Lung (tissue), 12 donors: ENCODE data around the gene XRCC5. TPM values are rescaled to one million over a fixed set of nuclear protein-coding genes. Genes with fewer than 3 reads are reported as not detected.

ENCODE experiments used
- ATAC-seq: fragments of 200-7000 bp; cut with Tn5 transposase; one replicate; pipeline ENCODE4 v1.9.1; 2020; ENCODE audit warnings: moderate number of reproducible peaks; ENCODE audit not compliant: insufficient read depth, low FRiP score
- DNase-seq, 3 donors: peaks; one replicate each; pipeline ENCODE4 v3.0.0-alpha.2; 2013 to 2017
- H3K27ac ChIP-seq, 2 donors: one replicate each; pipeline ENCODE4 v1.5.1; 2013; ENCODE audit warnings: mild to moderate bottlenecking in 2 of 2, moderate library complexity in 2 of 2, control low read depth in 1 of 2, inconsistent platforms in 1 of 2, low read depth in 1 of 2, low read length in 1 of 2
- H3K27me3 ChIP-seq, 3 donors: one replicate each; pipeline ENCODE4 v1.5.1; 2013; ENCODE audit warnings: low read length in 2 of 3; ENCODE audit not compliant: control insufficient read depth in 3 of 3, insufficient read depth in 3 of 3
- H3K36me3 ChIP-seq, 4 donors: one replicate each; pipeline ENCODE4 v1.5.1; 2013; ENCODE audit warnings: low read length in 4 of 4, mild to moderate bottlenecking in 1 of 4, moderate library complexity in 1 of 4; ENCODE audit not compliant: control insufficient read depth in 4 of 4, insufficient read depth in 4 of 4
- H3K4me1 ChIP-seq, 5 donors: one replicate each; pipeline ENCODE4 v1.5.1; 2013; ENCODE audit warnings: low read length in 5 of 5, mild to moderate bottlenecking in 2 of 5, moderate library complexity in 1 of 5; ENCODE audit not compliant: control insufficient read depth in 5 of 5, insufficient read depth in 5 of 5
- H3K4me3 ChIP-seq: one replicate; pipeline ENCODE4 v1.5.1; 2013; ENCODE audit warnings: mild to moderate bottlenecking, control low read depth, moderate library complexity
- H3K9ac ChIP-seq, 2 donors: one replicate each; pipeline ENCODE4 v1.5.1; 2013; ENCODE audit warnings: low read length in 2 of 2, control low read depth in 1 of 2; ENCODE audit not compliant: insufficient read depth in 1 of 2
- H3K9me3 ChIP-seq, 4 donors: one replicate each; pipeline ENCODE4 v1.5.1; 2013; ENCODE audit warnings: low read length in 3 of 4, mild to moderate bottlenecking in 1 of 4, moderate library complexity in 1 of 4; ENCODE audit not compliant: control insufficient read depth in 4 of 4, insufficient read depth in 3 of 4
- CTCF ChIP-seq: IDR thresholded peaks from 2 replicates; pipeline ENCODE4 v1.5.1; 2012; ENCODE audit warnings: mild to moderate bottlenecking; ENCODE audit errors: control extremely low read depth, extremely low read depth
- WGBS, 2 donors: extraction: QIAGEN DNeasy Blood & Tissue Kit; methylation state at CpG; one replicate each; pipeline ENCODE4 v1.1.7; 2013; 5-methylcytosine and 5-hydroxymethylcytosine counted together
- polyA plus RNA-seq, 2 donors: library from polyadenylated mRNA; stranded (reverse); fragments of 200-250 nt; gene quantifications; one replicate each; pipeline ENCODE4 v1.2.1, GENCODE V29; 2013
- total RNA-seq, 2 donors: library from RNA; depleted of rRNA in 1 of 2; stranded (reverse); fragments of >200 nt in 1 of 2; gene quantifications; one replicate each; pipeline ENCODE4 v1.2.1, GENCODE V29; 2014 to 2021
- donor health status: control.
- donor health status: control.
- donor health status: Bipolar disorder and iron deficiency.
- donor health status: healthy.
- donor health status: DM: yes; HTN: yes; CAD: no.

XRCC5 gene
- total and polyA plus RNA-seq, 4 donors: 67.3 to 200 (median 144) TPM

- ATAC-seq: no peak
- no peak overlapping the region for H3K27ac ChIP-seq
- DNase-seq: no peak
- H3K36me3 ChIP-seq: peaks cover 15 to 59% (median 47%) of the 10 kb centered on the region in 4 donors
- TF ChIP-seq CTCF: no peak
- no peak overlapping the region for H3K4me3 ChIP-seq
- no peaks in the 10 kb centered on the region for H3K27me3 ChIP-seq
- H3K4me1 ChIP-seq: no peaks in the 10 kb centered on the region
- WGBS, 2 donors: 89 to 96% methylated on average over 4 of the region's 4 CpGs
- H3K9me3 ChIP-seq: no peaks in the 10 kb centered on the region
- H3K9ac ChIP-seq: no peak overlapping the region
These were observed 86.4 kb downstream of the XRCC5 start for GRCh38 chr2:216195565-216196029.

GRCh38 chr2:216201692-216202306 lies 92.7 kb downstream of the XRCC5 start:
- DNase-seq: peak in 2 of 3 donors; percentile 71 to 80
- Histone ChIP-seq H3K9me3 (no peaks in the 10 kb centered on the region), H3K27me3 (no peaks in the 10 kb centered on the region), H3K4me3 (no peak overlapping the region), H3K9ac (no peak overlapping the region), H3K27ac (no peak overlapping the region), H3K4me1 (peaks cover 0 to 7% (median 0%) of the 10 kb centered on the region in 5 donors), H3K36me3 (peaks cover 23 to 72% (median 61%) of the 10 kb centered on the region in 4 donors)
- no peak for TF ChIP-seq CTCF
- 82 to 95% methylated on average over 3 of the region's 3 CpGs for WGBS, 2 donors
- no peak for ATAC-seq

GRCh38 chr2:216202626-216203250 lies 93.6 kb downstream of the XRCC5 start:
- DNase-seq (no peak), ATAC-seq (no peak)
- Histone ChIP-seq H3K4me3 (no peak overlapping the region), H3K9ac (no peak overlapping the region), H3K4me1 (peaks cover 0 to 7% (median 0%) of the 10 kb centered on the region in 5 donors), H3K36me3 (peaks cover 31 to 70% (median 62%) of the 10 kb centered on the region in 4 donors), H3K27me3 (no peaks in the 10 kb centered on the region), H3K9me3 (no peaks in the 10 kb centered on the region), H3K27ac (no peak overlapping the region)
- no peak for TF ChIP-seq CTCF
- 87 to 98% methylated on average over 3 of the region's 3 CpGs for WGBS, 2 donors
